Measurements from ENCODE around the gene CHMP6.

Gene CHMP6

GRCh38 chr17:80995131-80995530 is 3.5 kb downstream of the CHMP6 start:
- no peak for DNase-seq

GRCh38 chr17:80996422-80997305 is 5.0 kb downstream of the CHMP6 start:
- no peak for DNase-seq

GRCh38 chr17:80997424-80998117 is 5.9 kb downstream of the CHMP6 start:
- no peak for DNase-seq

GRCh38 chr17:80998118-80998747 is 6.6 kb downstream of the CHMP6 start:
- no peak for DNase-seq

- no peak for DNase-seq
Observed at GRCh38 chr17:80998748-80999535, 7.3 kb downstream of the CHMP6 start.

- no peak for DNase-seq
Observed at GRCh38 chr17:80999536-81000333, 8.1 kb downstream of the CHMP6 start.

GRCh38 chr17:81000334-81000630 is 8.6 kb downstream of the CHMP6 start:
- no peak for DNase-seq

- no peak for DNase-seq
Observed at GRCh38 chr17:81000631-81001357, 9.2 kb downstream of the CHMP6 start.

- DNase-seq = no peak
Observed at GRCh38 chr17:81002013-81002384, 10.4 kb downstream of the CHMP6 start.

- DNase-seq = peak; percentile 54
Observed at GRCh38 chr17:81002409-81003361, 11.0 kb downstream of the CHMP6 start.

GRCh38 chr17:81003711-81004475 is 12.3 kb downstream of the CHMP6 start:
- DNase-seq = no peak

- DNase-seq = no peak
Observed at GRCh38 chr17:81006891-81007290, 15.2 kb downstream of the CHMP6 start.

- no peak for DNase-seq
Observed at GRCh38 chr17:81008140-81008539, 16.5 kb downstream of the CHMP6 start.

- no peak for DNase-seq
Observed at GRCh38 chr17:81009136-81009535, 17.5 kb downstream of the CHMP6 start.

- no peak for DNase-seq
Observed at GRCh38 chr17:81010935-81011334, 19.3 kb downstream of the CHMP6 start.

- no peak for DNase-seq
Observed at GRCh38 chr17:81011951-81012350, 20.3 kb downstream of the CHMP6 start.

GRCh38 chr17:81012574-81013447 is 21.2 kb downstream of the CHMP6 start:
- no peak for DNase-seq

GRCh38 chr17:81013642-81014041 is 22.0 kb downstream of the CHMP6 start:
- no peak for DNase-seq

GRCh38 chr17:81015136-81015535 is 23.5 kb downstream of the CHMP6 start:
- no peak for DNase-seq
